Measurements from ENCODE around the gene CDR2L.

- TF ChIP-seq CTCF (IDR thresholded peaks at IDR 0.05; ENCODE audit: low read length) = no peak
- no peak for TF ChIP-seq EZH2 (optimal IDR thresholded peaks at IDR 0.05; ENCODE audit: low read depth, low read length)
Measured at GRCh38 chr17:75011401-75012095, 24.1 kb downstream of the CDR2L start.
